Muscle of leg (tissue), 11 donors: ENCODE results near the gene SLC24A4. TPM values are rescaled to one million over a fixed set of nuclear protein-coding genes. Genes with fewer than 3 reads are reported as not detected.

Experiments
- DNase-seq: peaks from one replicate; pipeline ENCODE4 v3.0.0; 2013
- H3K27ac ChIP-seq: one replicate; pipeline ENCODE4 v1.5.1; 2013; ENCODE audit warnings: mild to moderate bottlenecking, low read length, control low read depth
- H3K27me3 ChIP-seq: one replicate; pipeline ENCODE4 v1.6.1; 2013; ENCODE audit warnings: low read length; ENCODE audit not compliant: control insufficient read depth, insufficient read depth
- H3K36me3 ChIP-seq: one replicate; pipeline ENCODE4 v1.6.1; 2013; ENCODE audit warnings: low read length; ENCODE audit not compliant: control insufficient read depth, insufficient read depth
- H3K4me1 ChIP-seq: one replicate; pipeline ENCODE4 v1.6.1; 2013; ENCODE audit warnings: low read length; ENCODE audit not compliant: control insufficient read depth, insufficient read depth
- H3K4me3 ChIP-seq: one replicate; pipeline ENCODE4 v1.5.1; 2013; ENCODE audit warnings: low read length, control low read depth
- H3K9me3 ChIP-seq: replicated peaks from 2 replicates; pipeline ENCODE4 v1.6.1; 2013; ENCODE audit warnings: low read depth, low read length; ENCODE audit not compliant: control insufficient read depth
- WGBS: methylation state at CpG from one replicate; pipeline ENCODE4 v1.1.5; 2013; ENCODE audit warnings: missing lambda C conversion rate; ENCODE audit not compliant: insufficient coverage; 5-methylcytosine and 5-hydroxymethylcytosine counted together
- polyA plus RNA-seq, 8 donors: library from polyadenylated mRNA; unstranded; fragments of 120-200 nt; gene quantifications; one replicate each; pipeline versions ENCODE4 v1.2.1 to v1.2.3, GENCODE V29; 2013; ENCODE audit warnings: inconsistent platforms in 1 of 8, low replicate concordance in 1 of 8; ENCODE audit not compliant: insufficient read length in 8 of 8, insufficient read depth in 1 of 8
- total RNA-seq: library from RNA; stranded (reverse); fragments of 120-200 nt; gene quantifications from one replicate; pipeline ENCODE4 v1.2.4, GENCODE V29; 2013

Gene SLC24A4
- total and polyA plus RNA-seq, 9 donors = 1.8 to 6.6 (median 2.9) TPM

DNA sequence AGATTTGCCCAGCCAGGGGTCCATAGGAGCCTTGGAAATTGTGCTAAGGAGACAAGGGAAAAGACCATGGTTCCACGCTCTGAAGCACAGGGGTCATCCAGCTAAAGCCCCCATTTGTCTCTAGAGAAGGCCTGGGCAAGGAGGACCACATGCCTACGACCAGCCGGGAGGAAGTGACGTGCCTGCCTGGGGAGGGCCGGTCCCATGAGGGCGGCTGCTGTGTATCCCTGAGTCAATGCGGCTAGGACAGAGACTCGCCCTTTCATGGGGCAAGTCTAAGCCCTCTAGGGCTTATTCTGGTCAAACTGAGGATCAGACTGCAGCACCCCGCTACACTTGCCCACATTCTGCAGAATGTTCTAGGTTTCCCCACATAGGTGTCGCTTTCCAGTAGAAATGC is 170.1 kb downstream of the SLC24A4 start:
- Histone ChIP-seq H3K27me3 (no peaks in the 10 kb centered on the region), H3K9me3 (no peaks in the 10 kb centered on the region), H3K4me1 (peaks cover 24% of the 10 kb centered on the region), H3K36me3 (no peaks in the 10 kb centered on the region), H3K27ac (no peak overlapping the region), H3K4me3 (no peak overlapping the region)
- WGBS = 90% methylated on average over 10 of the region's 10 CpGs
- DNase-seq = no peak

DNA sequence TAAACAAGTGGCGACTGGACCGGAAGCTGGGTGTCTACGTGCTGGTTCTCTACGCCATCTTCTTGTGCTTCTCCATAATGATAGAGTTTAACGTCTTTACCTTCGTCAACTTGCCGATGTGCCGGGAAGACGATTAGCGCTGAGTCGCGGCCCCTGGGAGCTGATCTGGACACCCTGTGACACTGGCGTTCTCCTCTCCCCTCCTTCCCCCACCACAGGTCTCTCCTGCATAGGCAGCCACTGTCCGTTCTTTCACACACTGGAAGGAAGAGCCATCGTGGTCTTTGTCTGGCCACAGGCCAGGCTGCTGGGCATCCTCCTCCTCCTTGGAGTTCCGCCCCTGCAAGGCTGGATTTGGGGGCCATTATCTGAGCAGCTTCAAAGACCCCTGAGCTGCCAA is 170.5 kb downstream of the SLC24A4 start:
- H3K36me3 ChIP-seq = no peaks in the 10 kb centered on the region
- no peaks in the 10 kb centered on the region for H3K9me3 ChIP-seq
- H3K27me3 ChIP-seq = no peaks in the 10 kb centered on the region
- H3K27ac ChIP-seq = no peak overlapping the region
- 84% methylated on average over 16 of the region's 16 CpGs for WGBS
- H3K4me3 ChIP-seq = no peak overlapping the region
- DNase-seq = no peak
- H3K4me1 ChIP-seq = peaks cover 24% of the 10 kb centered on the region

DNA sequence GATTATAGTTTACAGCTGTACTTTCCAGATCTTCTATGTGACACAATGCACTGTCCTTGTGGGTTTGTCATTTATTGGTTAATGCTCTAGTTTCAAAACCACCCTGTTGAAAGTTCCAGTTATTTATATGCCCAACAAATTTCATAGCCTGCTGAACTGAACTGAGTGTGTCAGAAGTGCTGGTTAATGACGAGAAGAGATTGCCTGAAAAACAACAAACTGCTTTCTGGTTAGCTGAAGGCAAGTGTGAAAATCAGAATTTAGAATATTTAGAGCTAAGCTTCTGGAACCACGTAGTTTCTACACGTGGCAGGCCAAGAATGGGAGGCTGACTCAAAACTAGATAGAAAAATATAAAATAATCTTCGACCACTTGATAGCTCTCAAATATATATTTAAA is 171.5 kb downstream of the SLC24A4 start:
- no peak for DNase-seq
- no peaks in the 10 kb centered on the region for H3K27me3 ChIP-seq
- no CpG with 5 or more reads among the region's 4 CpGs for WGBS
- peaks cover 33% of the 10 kb centered on the region for H3K4me1 ChIP-seq
- H3K36me3 ChIP-seq = no peaks in the 10 kb centered on the region
- H3K27ac ChIP-seq = peak overlapping the region; percentile 1
- H3K4me3 ChIP-seq = no peak overlapping the region
- H3K9me3 ChIP-seq = no peaks in the 10 kb centered on the region

DNA sequence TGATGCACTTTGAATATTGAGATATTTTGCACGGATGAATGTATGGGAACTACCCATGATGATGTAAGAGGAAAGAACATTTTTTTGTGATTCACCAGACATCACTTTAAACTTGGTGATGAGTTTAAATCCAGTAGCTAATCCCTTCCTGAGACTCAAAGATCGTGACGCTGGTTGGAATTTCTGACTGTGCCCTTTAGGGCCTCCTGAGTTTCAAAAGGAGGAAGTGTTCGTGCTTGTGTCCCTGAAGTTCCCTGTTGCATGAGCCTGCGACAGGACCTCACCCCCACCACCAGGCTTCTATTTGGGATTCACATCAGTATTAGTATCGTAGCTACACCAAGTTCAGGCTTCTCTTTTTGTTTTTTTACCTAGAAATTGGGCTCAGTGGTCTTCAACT is 172.1 kb downstream of the SLC24A4 start:
- peaks cover 32% of the 10 kb centered on the region for H3K4me1 ChIP-seq
- H3K4me3 ChIP-seq = no peak overlapping the region
- no peak overlapping the region for H3K27ac ChIP-seq
- H3K36me3 ChIP-seq = no peaks in the 10 kb centered on the region
- WGBS = 50% methylated on average over 3 of the region's 6 CpGs
- H3K9me3 ChIP-seq = no peaks in the 10 kb centered on the region
- no peaks in the 10 kb centered on the region for H3K27me3 ChIP-seq
- peak; percentile 81 for DNase-seq

DNA sequence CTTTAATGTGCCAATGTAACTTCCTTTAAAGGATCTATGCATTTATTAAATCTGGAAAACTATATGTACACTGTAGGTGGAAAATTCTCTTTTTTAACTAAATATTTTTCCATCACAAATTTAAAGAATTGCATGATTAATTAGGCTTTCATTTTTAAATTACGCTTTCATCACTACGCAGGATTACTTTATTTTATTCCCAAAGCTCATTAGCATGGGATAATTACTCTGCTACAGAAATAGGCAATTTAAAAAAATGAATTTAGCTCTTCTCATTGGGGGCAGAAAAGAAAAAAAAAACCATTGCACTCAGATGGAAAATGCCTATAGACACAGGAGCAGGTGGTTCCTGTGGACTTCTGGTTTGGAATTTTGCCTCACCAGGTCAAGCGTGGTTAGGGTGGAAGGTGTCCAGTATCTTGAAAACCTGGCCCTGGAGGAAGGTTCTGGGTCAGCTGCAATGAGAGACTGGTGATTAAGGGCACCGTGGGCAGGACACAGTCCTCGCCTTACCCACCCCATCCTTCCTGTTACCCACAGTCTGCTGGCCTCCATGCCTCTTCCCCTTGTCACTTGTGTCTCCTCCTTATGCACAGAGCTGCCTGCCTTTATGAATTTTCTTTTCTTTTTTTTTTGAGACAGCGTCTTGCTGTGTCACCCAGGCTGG is 173.4 kb downstream of the SLC24A4 start:
- WGBS = 73% methylated on average over 3 of the region's 6 CpGs

DNA sequence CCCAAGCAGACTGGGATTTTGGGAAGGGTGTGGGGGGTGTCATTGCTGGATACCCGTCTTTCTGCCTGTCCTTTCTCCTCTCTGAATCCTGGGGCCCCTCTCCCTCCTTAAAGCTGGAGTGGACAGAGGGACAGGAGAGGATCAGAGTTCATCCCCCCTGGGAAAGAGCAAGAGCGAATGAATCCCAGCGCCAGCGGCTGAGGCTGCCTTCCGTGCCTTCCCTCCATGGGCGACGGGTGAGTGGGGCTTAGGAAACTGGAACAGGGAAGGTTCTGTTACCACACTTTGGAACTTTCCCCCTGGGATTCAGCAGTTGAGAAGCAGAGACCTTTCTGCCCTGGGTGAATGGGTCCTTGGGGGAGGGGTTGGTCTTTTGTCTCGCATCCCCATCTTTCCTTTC is 174.4 kb downstream of the SLC24A4 start:
- no peak for DNase-seq
- Histone ChIP-seq H3K27ac (no peak overlapping the region), H3K4me3 (no peak overlapping the region), H3K9me3 (no peaks in the 10 kb centered on the region), H3K27me3 (no peaks in the 10 kb centered on the region), H3K4me1 (peaks cover 40% of the 10 kb centered on the region), H3K36me3 (no peaks in the 10 kb centered on the region)
- WGBS = 80% methylated on average over 4 of the region's 8 CpGs

More for the DNA sequence above, 173.4 kb downstream of the SLC24A4 start:
- Histone ChIP-seq H3K36me3 (no peaks in the 10 kb centered on the region), H3K27ac (no peak overlapping the region), H3K27me3 (no peaks in the 10 kb centered on the region), H3K4me3 (no peak overlapping the region), H3K4me1 (peaks cover 36% of the 10 kb centered on the region), H3K9me3 (no peaks in the 10 kb centered on the region)
- DNase-seq = no peak

DNA sequence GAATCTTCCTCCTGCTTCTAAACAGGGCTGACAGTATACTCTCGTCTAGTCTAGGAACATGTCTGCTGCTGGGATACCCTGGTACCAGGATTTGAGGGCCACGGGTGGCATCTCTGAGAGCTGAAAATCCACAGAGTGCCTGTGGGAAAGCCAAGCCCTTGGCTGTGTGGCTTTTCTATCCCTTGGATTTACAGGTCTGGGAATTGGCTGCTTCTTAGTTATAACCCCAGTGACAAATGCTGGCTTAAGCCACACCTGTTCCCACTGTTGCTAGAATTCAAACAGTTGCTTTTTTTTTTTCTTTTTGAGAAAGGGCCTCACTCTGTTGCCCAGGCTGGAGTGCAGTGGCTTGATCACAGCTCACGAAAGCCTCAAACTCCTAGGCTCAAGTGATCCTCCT is 176.3 kb downstream of the SLC24A4 start:
- no peaks in the 10 kb centered on the region for H3K27me3 ChIP-seq
- H3K36me3 ChIP-seq = no peaks in the 10 kb centered on the region
- H3K9me3 ChIP-seq = no peaks in the 10 kb centered on the region
- no peak overlapping the region for H3K4me3 ChIP-seq
- 14% methylated on average over 1 of the region's 3 CpGs for WGBS
- H3K4me1 ChIP-seq = peaks cover 48% of the 10 kb centered on the region
- H3K27ac ChIP-seq = no peak overlapping the region
- DNase-seq = peak; percentile 54

DNA sequence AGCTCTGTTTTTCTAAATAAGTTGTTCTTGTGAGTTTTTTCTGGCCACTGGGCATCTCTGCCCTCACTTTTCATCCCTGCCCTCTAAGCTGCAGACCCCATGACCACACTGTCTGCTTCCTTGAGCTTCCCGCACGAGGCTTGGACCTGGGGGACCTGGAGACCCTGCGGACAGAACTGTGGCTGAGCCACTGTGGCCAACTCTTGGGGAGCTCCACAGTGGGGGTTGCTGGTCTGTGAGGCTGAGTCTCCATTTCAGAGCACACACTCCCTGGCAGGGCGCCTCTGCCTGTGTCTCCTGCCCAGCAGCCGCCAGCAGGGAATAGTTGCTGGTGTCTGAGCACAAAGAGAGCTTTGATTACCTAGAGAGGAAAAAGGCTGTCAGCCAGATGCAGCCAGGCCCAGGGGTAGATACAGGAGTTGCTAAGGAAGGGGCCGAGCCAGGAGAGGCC is 177.6 kb downstream of the SLC24A4 start:
- peak; percentile 66 for DNase-seq
- Histone ChIP-seq H3K9me3 (no peaks in the 10 kb centered on the region), H3K27me3 (no peaks in the 10 kb centered on the region), H3K27ac (peak overlapping the region; percentile 57), H3K4me3 (no peak overlapping the region), H3K36me3 (no peaks in the 10 kb centered on the region), H3K4me1 (peaks cover 42% of the 10 kb centered on the region)
- WGBS = 40% methylated on average over 3 of the region's 6 CpGs

DNA sequence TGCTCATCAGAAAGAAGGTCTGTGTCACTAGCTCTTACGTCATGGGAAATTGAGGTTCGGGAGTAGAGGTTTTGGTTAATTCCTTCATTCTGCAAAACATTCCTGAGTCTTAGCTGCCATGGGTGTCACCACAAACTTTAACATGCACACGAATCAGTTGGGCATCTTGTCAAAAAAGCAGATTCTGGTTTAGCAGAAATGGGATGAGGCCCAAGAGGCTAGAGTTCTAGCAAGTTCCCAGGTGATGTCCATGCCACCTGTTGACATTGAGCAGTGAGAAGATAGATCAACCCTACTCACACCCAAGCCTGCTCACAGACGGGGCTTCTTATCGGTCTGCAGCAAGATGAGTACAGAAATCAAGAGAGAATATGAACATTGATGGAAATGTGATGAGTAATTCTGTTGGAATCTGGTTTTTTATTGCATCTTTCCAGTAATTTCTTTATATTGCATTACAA is 179.0 kb downstream of the SLC24A4 start:
- no peak overlapping the region for H3K27ac ChIP-seq
- peaks cover 41% of the 10 kb centered on the region for H3K4me1 ChIP-seq
- no peaks in the 10 kb centered on the region for H3K36me3 ChIP-seq
- WGBS = no CpG with 5 or more reads among the region's 5 CpGs
- no peak for DNase-seq
- no peak overlapping the region for H3K4me3 ChIP-seq
- H3K27me3 ChIP-seq = no peaks in the 10 kb centered on the region
- no peaks in the 10 kb centered on the region for H3K9me3 ChIP-seq

DNA sequence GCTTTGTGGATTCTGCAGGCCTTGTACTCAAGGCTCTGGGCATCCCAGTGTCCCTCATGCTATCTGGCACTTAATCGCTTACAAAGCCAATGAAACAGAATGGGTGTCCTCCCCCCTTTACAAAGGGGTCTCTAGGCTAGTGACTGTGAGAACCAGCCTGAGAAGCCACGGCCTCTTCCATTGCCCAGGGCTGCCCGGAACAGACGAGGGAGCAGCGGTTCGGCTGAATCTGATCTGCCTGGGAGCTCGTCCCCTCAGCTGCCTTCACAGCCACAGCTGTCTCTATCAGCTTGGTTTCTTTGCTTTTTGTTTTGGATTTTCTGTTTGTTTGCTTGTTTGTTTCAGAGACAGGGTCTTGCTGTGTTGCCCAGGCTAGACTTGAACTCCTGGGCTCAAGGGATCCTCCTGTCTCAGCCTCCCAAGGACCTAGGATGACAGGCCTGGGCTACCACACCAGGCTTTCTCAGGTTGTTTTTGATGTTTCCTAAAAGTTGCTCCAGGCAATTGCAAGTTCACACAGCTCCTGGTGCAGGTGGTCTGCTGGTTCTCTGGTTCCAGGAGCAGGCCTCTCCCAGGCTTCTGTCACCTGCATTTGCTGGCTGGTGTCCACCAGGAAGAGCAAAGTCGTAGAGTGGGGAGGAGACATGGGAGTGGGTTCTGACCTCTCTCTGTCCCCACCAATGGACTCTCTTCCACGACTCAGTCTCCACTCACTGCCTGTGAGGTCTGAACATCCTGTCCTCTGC is 179.7 kb downstream of the SLC24A4 start:
- no peak for DNase-seq
- 58% methylated on average over 4 of the region's 9 CpGs for WGBS
- Histone ChIP-seq H3K4me1 (peaks cover 41% of the 10 kb centered on the region), H3K4me3 (no peak overlapping the region), H3K27me3 (no peaks in the 10 kb centered on the region), H3K9me3 (no peaks in the 10 kb centered on the region), H3K36me3 (no peaks in the 10 kb centered on the region), H3K27ac (no peak overlapping the region)
